Stimulated activated CD4-positive, alpha-beta T cell treated with anti-CD3 and anti-CD28 coated beads, Interleukin-15, amount 100 ng/mL, for 48 hours (primary cell): ENCODE measurements around the gene RPL21.
"Not testable (repeated sequence)": the region's sequence is repeated elsewhere in the genome, so short reads cannot be mapped to it uniquely, and the experiment has no call there.

Experiments
- DNase-seq, 2 donors: peaks; one replicate each; pipeline ENCODE4 v3.0.0-alpha.2; 2020; ENCODE audit warnings: low read depth in 2 of 2

The RPL21 gene

GRCh38 chr13:27289011-27289665 lies 37.8 kb downstream of the RPL21 start:
- no peak for DNase-seq

- DNase-seq, result no peak
These were observed 39.4 kb downstream of the RPL21 start for GRCh38 chr13:27290715-27291114.

- not testable (repeated sequence) for DNase-seq
These were observed 40.6 kb downstream of the RPL21 start for GRCh38 chr13:27291967-27292366.

GRCh38 chr13:27293076-27293691 lies 41.8 kb downstream of the RPL21 start:
- no peak for DNase-seq

GRCh38 chr13:27293873-27294515 lies 42.6 kb downstream of the RPL21 start:
- no peak for DNase-seq

GRCh38 chr13:27295096-27295495 lies 43.7 kb downstream of the RPL21 start:
- DNase-seq, result no peak

GRCh38 chr13:27295660-27296059 lies 44.3 kb downstream of the RPL21 start:
- DNase-seq, result no peak

GRCh38 chr13:27296496-27296895 lies 45.1 kb downstream of the RPL21 start:
- no peak for DNase-seq

GRCh38 chr13:27298849-27299248 lies 47.5 kb downstream of the RPL21 start:
- DNase-seq, result no peak

GRCh38 chr13:27300406-27300805 lies 49.0 kb downstream of the RPL21 start:
- DNase-seq, result not testable (repeated sequence)

- DNase-seq, result no peak
These were observed 49.7 kb downstream of the RPL21 start for GRCh38 chr13:27300941-27301586.

GRCh38 chr13:27302643-27303262 lies 51.4 kb downstream of the RPL21 start:
- no peak for DNase-seq

GRCh38 chr13:27304099-27304498 lies 52.7 kb downstream of the RPL21 start:
- no peak for DNase-seq

- DNase-seq, result no peak
These were observed 53.3 kb downstream of the RPL21 start for GRCh38 chr13:27304611-27305010.
